GM21447 (cell line): Measurements from ENCODE around the gene WDR38.
"Not testable (repeated sequence)": the region's sequence is repeated elsewhere in the genome, so short reads cannot be mapped to it uniquely, and the experiment has no call there.

ENCODE experiments used
- ATAC-seq: cut with Tn5 transposase; IDR thresholded peaks from one replicate; pipeline ENCODE4 v1.9.1; 2021; ENCODE audit not compliant: unreplicated experiment

WDR38 gene

GRCh38 chr9:124831642-124832364 is 21.5 kb upstream of the WDR38 start:
- ATAC-seq = no peak

DNA sequence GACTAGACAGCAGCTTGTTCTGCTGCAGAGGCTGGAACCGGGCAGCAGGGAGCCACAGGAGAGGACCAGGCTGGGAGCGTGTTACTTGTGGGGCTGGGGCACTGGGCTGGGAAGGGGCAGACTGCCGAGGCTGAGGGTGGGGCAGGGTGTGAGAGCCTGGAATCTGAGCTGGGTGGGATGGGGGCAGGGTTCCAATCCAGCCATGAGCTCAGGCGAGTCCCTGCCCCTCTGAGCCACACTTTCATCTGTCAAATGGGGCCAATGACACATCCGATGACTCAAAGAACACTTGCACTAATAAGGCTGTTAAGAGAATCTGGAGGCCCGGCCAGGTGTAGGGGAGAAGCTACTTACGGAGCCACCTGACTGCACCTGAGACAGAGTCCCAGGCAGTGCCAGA is 18.7 kb upstream of the WDR38 start:
- no peak for ATAC-seq

DNA sequence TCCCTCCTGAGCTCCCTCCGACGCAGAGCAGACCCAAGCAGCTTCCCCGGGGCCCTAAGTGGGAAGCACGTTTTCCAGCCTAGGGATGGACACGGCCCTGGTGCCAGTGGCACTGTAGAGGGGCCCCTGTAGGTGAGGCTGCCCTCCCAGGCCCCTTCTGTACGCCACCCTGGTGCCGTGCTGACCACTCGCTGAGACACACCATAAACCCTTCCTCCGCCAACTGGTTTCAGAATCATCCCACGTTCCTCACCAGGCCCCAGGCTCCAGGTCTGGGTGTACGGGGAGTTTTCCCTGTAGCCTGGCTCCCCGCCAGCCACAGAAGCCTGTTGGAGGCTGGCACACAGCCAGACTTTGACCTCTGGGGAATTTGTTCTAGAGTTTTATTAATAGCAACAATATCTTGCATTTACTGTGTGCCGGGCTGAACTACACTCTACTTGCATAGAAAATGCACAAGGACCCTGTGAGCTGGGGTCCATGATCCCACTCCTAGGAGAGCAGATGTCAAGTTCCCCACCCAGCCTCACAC is 18.2 kb upstream of the WDR38 start:
- ATAC-seq = no peak

DNA sequence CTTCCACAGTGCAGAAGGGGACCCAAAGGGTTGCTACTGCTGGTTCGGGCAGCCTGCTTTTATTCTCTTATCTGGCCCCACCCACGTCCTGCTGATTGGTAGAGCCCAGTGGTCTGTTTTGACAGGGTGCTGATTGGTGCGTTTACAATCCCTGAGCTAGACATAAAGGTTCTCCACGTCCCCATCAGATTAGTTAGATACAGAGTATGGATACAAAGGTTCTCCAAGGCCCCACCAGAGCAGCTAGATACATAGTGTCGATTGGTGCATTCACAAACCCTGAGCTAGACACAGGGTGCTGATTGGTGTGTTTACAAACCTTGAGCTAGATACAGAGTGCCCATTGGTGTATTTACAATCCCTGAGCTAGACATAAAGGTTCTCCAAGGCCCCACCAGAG is 15.1 kb upstream of the WDR38 start:
- ATAC-seq = not testable (repeated sequence)

GRCh38 chr9:124838567-124839275 is 14.5 kb upstream of the WDR38 start:
- not testable (repeated sequence) for ATAC-seq

DNA sequence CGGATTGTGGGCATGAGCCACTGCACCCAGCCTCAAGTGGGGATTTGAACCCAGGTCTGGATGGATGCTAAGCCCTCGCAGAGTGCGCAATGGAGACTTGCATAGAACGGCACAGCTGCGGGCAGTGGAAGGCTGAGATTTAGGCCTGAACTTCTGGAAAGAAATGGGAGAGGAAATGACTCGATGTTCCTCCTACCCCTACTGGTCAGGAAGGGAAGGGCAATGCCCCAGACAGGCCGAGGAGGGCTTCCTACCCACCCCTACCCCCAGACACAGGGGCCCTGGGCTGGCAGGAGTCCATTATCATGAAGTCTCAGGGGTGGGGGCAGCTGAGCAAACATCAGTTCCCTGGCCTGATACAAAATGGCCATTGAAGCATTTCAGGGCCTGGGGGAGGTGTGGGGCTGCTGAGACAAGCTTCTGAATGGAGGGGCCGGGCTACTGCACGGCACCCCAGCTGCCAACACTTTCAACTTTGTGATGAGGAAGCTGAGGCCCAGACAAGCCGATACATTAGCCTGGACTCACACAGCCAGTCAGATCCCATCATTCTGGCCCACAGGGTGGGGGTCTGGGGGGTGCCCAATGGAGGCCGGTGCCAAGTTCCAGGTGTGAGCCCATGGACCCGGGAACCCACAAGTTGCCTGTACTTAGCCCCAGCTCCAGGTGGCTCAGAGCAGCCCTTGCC is 13.5 kb upstream of the WDR38 start:
- ATAC-seq = no peak

DNA sequence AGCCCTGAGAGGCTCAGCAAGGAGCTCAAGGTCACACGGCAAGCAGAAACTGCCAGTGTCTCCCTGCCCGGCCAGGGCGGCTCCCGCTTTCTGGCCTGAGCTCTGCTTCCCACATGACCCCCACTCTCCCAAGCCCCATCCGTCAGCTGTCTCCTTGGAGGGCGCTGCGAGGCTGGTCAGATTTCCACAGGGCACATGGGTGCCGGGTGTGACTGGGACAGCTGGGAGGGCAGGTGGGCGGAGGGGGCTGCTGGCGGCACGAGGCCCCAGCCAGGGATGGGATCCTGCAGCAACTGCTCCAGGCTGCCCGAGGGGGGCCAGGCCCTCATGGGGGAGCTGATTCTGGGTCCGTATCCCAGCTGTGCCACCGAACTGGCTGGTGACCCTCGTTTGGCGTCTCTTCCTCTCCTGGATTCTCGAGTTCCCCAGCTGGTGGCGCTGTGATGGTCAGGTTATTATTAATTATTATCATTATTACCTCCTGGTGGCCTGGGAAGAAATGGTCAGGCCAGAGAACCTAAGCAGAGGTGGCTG is 12.9 kb upstream of the WDR38 start:
- ATAC-seq = no peak

DNA sequence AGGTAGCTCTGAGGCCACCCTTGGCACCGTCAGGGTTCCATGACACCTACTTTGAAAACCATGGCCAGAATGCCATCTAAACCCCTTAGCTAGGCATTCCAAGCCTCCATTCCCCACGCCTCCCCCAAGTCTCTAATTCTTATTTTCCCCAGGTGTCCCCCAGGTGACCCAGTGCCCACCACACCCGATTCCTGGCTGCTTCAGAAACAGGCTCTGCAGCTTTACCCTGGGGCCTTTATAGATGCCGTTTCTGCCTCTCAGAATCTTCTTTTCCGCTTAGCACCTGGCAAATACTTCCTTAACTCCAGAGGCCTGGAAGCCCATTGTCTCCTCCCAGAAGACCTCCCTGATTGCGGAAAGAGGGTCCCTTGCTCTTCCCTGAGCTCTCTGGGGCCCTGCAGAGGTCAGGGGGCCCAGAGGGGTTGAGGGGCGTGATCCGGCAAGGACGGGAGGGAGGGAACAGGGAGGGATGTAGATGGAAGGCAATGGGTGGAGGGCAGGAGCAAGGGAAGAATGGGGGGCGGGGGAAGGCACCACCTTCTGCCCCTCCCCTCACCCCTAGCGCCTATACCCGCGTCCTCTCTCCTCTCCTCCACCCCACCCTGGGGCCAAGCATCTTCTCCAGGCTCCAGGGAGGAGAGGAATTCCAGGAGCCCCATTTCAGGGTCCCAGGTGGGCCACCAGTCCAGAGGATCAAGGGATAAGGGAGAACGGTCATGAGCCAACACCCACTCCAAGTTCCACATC is 12.0 kb upstream of the WDR38 start:
- ATAC-seq = no peak

DNA sequence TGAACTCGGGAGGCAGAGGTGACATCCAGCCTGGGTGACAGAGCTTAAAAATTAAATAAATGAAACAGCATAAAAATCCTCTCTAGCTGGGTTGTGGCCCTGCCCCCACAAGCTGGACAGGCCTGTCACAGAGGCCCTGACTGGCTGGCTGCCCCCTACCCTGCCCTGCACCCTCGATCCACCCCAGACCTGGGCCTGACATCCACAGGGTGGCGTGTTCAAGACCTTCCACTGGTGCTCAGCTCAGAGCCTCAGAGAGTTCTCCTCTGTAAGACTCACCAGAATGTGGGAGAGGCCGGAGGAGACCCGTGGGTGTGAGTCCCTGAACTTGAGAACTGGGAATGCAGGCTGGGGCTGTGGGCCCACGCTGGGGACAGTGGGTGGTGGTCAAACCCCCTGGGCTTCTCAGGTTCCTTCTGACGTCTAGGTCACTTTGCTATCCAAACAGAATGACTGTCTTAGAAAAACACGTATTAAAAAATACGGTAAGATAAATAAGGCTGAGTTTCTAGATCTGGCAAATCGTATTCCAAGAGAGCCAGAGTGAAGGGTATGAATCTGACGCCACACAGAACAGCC is 9.7 kb upstream of the WDR38 start:
- ATAC-seq = no peak

- no peak for ATAC-seq
Measured at GRCh38 chr9:124844291-124844690, 9.0 kb upstream of the WDR38 start.

- not testable (repeated sequence) for ATAC-seq
Measured at GRCh38 chr9:124846467-124846866, 6.8 kb upstream of the WDR38 start.

- ATAC-seq = no peak
Measured at GRCh38 chr9:124846969-124847368, 6.3 kb upstream of the WDR38 start.

DNA sequence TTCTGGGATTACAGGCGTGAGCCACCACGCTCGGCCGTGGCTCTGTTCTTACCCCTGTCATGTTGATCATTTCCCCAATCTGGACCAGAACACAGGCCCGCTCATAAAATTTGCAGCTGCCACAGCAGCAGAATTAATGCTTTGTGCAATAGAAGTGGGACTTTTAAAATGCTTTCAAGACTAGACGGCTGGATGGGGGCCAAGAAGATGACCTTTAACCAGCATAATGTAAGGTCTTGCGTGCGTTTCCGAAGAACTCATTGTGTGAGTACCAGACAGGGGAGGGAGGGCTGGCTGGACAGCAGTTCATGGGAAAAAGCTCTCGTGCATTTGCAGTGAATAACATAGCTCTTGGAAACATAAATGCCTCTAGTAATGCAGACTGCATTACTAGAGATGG is 3.5 kb upstream of the WDR38 start:
- ATAC-seq = no peak

GRCh38 chr9:124852121-124852828 is 985 bp upstream of the WDR38 start:
- no peak for ATAC-seq

- no peak for ATAC-seq
Measured at GRCh38 chr9:124853605-124854143, 414 bp downstream of the WDR38 start.

GRCh38 chr9:124854161-124854560 is 901 bp downstream of the WDR38 start:
- no peak for ATAC-seq

- ATAC-seq = no peak
Measured at GRCh38 chr9:124854822-124855221, 1.6 kb downstream of the WDR38 start.

DNA sequence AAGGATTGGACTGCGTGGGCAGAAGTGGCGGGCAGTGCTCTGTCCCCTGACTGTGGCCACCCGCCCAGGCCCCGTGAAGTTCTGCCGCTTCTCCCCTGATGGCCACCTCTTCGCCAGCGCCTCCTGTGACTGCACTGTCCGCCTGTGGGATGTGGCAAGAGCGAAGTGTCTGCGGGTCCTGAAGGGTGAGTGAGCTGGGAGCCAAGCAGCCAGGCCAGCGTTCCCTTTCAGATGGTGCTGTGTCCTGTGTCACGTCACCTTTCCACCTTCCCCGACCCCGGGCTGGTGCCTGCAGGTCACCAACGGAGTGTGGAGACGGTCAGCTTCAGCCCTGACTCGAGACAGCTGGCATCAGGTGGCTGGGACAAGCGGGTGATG is 2.3 kb downstream of the WDR38 start:
- no peak for ATAC-seq

GRCh38 chr9:124855944-124856765 is 2.9 kb downstream of the WDR38 start:
- no peak for ATAC-seq
